NCI-H82 treated with DMSO at 0.1 percent for 48 hours (cell line): ENCODE data around the gene CFAP97.

Source experiments
- DNase-seq: peaks from one replicate; lab custom pipeline; 2025; ENCODE audit not compliant: unreplicated experiment; lab: John Stamatoyannopoulos, UW

CFAP97 gene

DNA sequence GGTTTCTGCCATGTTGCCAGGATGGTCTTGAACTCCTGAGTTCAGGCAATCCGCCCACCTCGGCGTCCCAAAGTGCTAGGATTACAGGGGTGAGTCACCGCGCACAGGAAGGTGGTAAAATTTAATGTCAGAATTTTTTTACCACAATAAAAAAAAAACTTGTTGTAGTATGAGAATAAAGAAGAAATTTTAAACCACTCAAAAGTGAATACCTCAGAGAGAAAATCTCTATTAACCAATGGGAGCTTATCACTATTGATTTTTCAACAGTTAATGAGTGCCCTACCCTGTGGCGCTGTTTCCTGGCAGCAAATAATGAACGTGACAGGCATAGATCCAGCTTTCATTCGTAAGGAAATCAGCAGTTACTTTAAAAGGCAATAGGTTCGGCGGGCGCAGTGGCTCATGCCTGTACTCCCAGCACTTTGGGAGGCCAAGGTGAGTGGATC is 93.4 kb downstream of the CFAP97 start:
- DNase-seq, result no peak

GRCh38 chr4:185109736-185110135 is 94.1 kb downstream of the CFAP97 start:
- DNase-seq, result no peak
